Measurements from ENCODE around the gene TSHZ1. TPM values are rescaled to one million over a fixed set of nuclear protein-coding genes. Genes with fewer than 3 reads are reported as not detected.

TSHZ1 gene
- polyA plus RNA-seq, 1 donor from 2014 or later = 1.1 TPM

DNA sequence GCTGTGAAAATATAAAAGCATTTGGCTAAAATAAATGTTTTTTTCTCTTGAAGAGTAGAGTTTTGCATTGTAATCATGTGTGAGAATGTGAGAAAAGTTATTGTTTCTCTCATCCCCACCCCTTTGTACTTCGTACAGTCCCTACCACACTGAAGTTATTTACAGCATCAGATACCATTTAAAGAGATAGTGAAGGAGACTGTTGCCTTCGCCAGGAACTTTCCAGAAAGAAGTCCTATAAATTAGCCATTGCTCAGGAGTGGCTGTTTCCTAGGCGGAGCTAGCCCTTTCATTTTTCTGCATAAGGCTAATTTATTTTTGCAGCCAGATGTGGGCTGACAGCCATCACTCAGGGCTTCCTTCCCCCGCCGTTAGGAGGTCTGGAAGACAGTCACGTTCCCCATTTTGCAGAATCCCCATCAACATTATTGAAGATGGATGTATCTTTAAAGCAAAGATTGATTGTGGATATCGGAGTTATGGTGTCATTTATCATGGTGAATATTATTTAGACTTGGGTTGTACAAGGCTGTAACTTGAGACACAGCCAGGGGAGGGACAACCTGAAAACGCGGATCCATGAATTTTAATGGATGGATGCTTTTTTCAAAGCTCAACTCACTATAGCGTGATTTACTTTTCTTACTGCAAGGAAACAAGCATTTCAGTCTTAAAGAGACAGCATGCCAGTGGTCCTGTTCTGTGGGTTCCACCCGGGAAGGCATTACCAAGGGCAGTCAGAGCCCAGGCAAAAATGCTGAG, 17.1 kb downstream of the TSHZ1 start:
- TF ChIP-seq MXI1 (conservative IDR thresholded peaks at IDR 0.05; ENCODE audit: poor library complexity, severe bottlenecking) = no peak
- H3K36me3 ChIP-seq (ENCODE audit: insufficient read depth, low read length) = no peaks in the 10 kb centered on the region
- no peaks in the 10 kb centered on the region for H3K9me2 ChIP-seq (ENCODE audit: insufficient read depth, low read length)
- H3K27ac ChIP-seq (ENCODE audit: low read length) = no peak overlapping the region
- H3K4me2 ChIP-seq (ENCODE audit: low read length) = no peak overlapping the region
- no peaks in the 10 kb centered on the region for H3F3A ChIP-seq (ENCODE audit: insufficient read depth, low read length, poor library complexity, severe bottlenecking)
- no peaks in the 10 kb centered on the region for H3K27me3 ChIP-seq (ENCODE audit: insufficient read depth, low read depth, low read length)
- H4K20me1 ChIP-seq (ENCODE audit: insufficient read depth) = no peaks in the 10 kb centered on the region
- no peak overlapping the region for H2AFZ ChIP-seq (ENCODE audit: low read depth, low read length)
- H3K4me3 ChIP-seq (ENCODE audit: low read length) = no peak overlapping the region
- H3K79me2 ChIP-seq (replicated peaks; ENCODE audit: insufficient read depth, low read length) = no peaks in the 10 kb centered on the region
- no peak overlapping the region for H3K9ac ChIP-seq (ENCODE audit: low read length)
- H3K9me3 ChIP-seq (ENCODE audit: low read length) = no peaks in the 10 kb centered on the region

DNA sequence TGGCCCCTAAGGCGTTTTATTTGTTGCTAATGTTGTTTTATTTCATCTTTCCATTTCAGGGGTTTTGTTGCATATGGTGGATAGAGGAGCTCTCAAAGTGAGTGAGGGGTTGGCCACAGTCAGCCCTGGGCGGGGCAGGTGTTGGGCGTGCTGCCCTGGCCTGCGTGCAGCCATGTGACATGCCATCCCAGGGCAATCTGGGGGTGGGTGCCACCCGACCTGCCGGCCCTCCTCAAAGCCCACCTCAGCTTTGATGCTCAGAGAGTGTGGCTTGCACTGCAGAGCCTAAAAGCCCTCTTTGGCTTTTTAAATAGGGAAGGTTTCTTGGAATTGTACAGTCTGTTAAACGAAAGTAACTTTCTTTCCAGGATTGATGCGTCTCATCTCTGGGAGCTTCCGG, 18.4 kb downstream of the TSHZ1 start:
- Histone ChIP-seq H2AFZ (ENCODE audit: low read depth, low read length) (no peak overlapping the region), H3K27ac (ENCODE audit: low read length) (no peak overlapping the region), H3K4me2 (ENCODE audit: low read length) (no peak overlapping the region), H3K36me3 (ENCODE audit: insufficient read depth, low read length) (no peaks in the 10 kb centered on the region), H3K79me2 (replicated peaks; ENCODE audit: insufficient read depth, low read length) (no peaks in the 10 kb centered on the region), H3K4me3 (ENCODE audit: low read length) (no peak overlapping the region), H3F3A (ENCODE audit: insufficient read depth, low read length, poor library complexity, severe bottlenecking) (no peaks in the 10 kb centered on the region), H4K20me1 (ENCODE audit: insufficient read depth) (no peaks in the 10 kb centered on the region), H3K9me2 (ENCODE audit: insufficient read depth, low read length) (no peaks in the 10 kb centered on the region), H3K9me3 (ENCODE audit: low read length) (no peaks in the 10 kb centered on the region), H3K27me3 (ENCODE audit: insufficient read depth, low read depth, low read length) (no peaks in the 10 kb centered on the region), H3K9ac (ENCODE audit: low read length) (no peak overlapping the region)
- TF ChIP-seq EZH2 (IDR thresholded peaks at IDR 0.05; ENCODE audit: borderline replicate concordance, insufficient read depth, low read length, poor library complexity, severe bottlenecking) (no peak), RAD21 (conservative IDR thresholded peaks at IDR 0.05) (no peak), SMC3 (conservative IDR thresholded peaks at IDR 0.05; ENCODE audit: poor library complexity) (no peak), EP300 (conservative IDR thresholded peaks at IDR 0.05; ENCODE audit: poor library complexity, severe bottlenecking) (no peak), TAF1 (IDR thresholded peaks at IDR 0.05; ENCODE audit: low read depth) (no peak), MXI1 (conservative IDR thresholded peaks at IDR 0.05; ENCODE audit: poor library complexity, severe bottlenecking) (no peak), POLR2AphosphoS5 (IDR thresholded peaks at IDR 0.05) (no peak)
- TF ChIP-seq, protein P1, sequence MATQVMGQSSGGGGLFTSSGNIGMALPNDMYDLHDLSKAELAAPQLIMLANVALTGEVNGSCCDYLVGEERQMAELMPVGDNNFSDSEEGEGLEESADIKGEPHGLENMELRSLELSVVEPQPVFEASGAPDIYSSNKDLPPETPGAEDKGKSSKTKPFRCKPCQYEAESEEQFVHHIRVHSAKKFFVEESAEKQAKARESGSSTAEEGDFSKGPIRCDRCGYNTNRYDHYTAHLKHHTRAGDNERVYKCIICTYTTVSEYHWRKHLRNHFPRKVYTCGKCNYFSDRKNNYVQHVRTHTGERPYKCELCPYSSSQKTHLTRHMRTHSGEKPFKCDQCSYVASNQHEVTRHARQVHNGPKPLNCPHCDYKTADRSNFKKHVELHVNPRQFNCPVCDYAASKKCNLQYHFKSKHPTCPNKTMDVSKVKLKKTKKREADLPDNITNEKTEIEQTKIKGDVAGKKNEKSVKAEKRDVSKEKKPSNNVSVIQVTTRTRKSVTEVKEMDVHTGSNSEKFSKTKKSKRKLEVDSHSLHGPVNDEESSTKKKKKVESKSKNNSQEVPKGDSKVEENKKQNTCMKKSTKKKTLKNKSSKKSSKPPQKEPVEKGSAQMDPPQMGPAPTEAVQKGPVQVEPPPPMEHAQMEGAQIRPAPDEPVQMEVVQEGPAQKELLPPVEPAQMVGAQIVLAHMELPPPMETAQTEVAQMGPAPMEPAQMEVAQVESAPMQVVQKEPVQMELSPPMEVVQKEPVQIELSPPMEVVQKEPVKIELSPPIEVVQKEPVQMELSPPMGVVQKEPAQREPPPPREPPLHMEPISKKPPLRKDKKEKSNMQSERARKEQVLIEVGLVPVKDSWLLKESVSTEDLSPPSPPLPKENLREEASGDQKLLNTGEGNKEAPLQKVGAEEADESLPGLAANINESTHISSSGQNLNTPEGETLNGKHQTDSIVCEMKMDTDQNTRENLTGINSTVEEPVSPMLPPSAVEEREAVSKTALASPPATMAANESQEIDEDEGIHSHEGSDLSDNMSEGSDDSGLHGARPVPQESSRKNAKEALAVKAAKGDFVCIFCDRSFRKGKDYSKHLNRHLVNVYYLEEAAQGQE (IDR thresholded peaks at IDR 0.05; ENCODE audit: borderline replicate concordance) = no peak
- TF ChIP-seq, protein P2, sequence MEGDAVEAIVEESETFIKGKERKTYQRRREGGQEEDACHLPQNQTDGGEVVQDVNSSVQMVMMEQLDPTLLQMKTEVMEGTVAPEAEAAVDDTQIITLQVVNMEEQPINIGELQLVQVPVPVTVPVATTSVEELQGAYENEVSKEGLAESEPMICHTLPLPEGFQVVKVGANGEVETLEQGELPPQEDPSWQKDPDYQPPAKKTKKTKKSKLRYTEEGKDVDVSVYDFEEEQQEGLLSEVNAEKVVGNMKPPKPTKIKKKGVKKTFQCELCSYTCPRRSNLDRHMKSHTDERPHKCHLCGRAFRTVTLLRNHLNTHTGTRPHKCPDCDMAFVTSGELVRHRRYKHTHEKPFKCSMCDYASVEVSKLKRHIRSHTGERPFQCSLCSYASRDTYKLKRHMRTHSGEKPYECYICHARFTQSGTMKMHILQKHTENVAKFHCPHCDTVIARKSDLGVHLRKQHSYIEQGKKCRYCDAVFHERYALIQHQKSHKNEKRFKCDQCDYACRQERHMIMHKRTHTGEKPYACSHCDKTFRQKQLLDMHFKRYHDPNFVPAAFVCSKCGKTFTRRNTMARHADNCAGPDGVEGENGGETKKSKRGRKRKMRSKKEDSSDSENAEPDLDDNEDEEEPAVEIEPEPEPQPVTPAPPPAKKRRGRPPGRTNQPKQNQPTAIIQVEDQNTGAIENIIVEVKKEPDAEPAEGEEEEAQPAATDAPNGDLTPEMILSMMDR (IDR thresholded peaks at IDR 0.05; ENCODE audit: poor library complexity, severe bottlenecking) = no peak

All from neural cell (in vitro differentiated cells).